ENCODE results near the gene FNDC3B.

The FNDC3B gene

DNA sequence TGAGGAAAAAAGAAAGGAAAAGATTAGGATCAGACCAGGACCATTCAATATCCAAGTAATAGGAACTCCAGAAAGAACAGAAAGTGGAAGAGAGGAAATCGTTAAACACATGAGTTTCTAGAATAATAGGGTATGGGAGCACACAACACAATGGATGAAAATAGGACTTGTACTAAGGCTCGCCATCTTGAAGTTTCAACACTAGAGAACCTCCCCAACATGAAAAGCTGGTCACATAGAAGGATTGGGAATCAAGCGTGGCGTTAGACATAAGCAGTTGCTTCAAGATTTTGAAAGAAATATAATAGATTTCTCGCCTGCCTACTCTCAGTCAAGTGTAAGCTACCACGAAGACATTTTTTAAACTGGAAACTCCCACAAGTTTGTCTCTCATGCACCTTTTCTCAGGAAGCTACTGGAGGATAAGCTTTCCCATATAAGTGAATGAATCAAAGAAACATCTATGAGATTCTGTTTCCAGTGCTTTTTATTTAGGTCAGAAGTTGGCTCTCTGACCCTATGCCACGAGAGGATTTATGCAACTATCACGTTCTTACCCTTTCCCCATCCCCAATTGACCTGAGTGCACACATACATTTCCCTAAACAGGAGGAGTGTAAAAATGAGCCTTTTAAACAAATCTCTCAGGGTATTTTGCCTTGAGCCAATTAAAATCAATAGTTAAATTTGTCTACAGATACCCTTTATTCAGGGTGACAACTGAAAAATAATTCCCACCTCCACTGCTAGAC lies 363.7 kb downstream of the FNDC3B start:
- Histone ChIP-seq H4K91ac (ENCODE audit: low read depth, low read length, poor library complexity) (no peak overlapping the region), H3K4me1 (ENCODE audit: control insufficient read depth in 2 of 2, insufficient read depth in 1 of 2, low read depth in 1 of 2, low read length in 2 of 2) (no peaks in the 10 kb centered on the region), H3K27me3 (ENCODE audit: control insufficient read depth in 3 of 3, insufficient read depth in 3 of 3, low read depth in 1 of 3, low read length in 3 of 3) (no peaks in the 10 kb centered on the region), H3K23ac (ENCODE audit: low read depth, low read length, poor library complexity) (no peak overlapping the region), H3K79me1 (ENCODE audit: low read depth, low read length) (no peaks in the 10 kb centered on the region), H3K4ac (ENCODE audit: low read length) (no peak overlapping the region), H3K18ac (ENCODE audit: low read length) (no peak overlapping the region), H3K27ac (replicated peaks; ENCODE audit: low read length) (no peak overlapping the region), H2BK5ac (ENCODE audit: low read length) (no peak overlapping the region), H2BK12ac (ENCODE audit: low read length) (no peak overlapping the region), H3K9me3 (replicated peaks in 1 of 2; ENCODE audit: control insufficient read depth in 2 of 2, insufficient read depth in 1 of 2, low read depth in 1 of 2, low read length in 2 of 2) (peaks cover 0 to 3% of the 10 kb centered on the region in 2 donors), H4K8ac (ENCODE audit: low read depth, low read length) (no peak overlapping the region), H2BK120ac (ENCODE audit: low read depth, low read length) (no peak overlapping the region), H3K14ac (ENCODE audit: low read length) (no peak overlapping the region), H3K4me2 (ENCODE audit: insufficient read depth, low read length, poor library complexity, severe bottlenecking) (no peak overlapping the region), H3K4me3 (ENCODE audit: low read length in 2 of 2) (no peak overlapping the region), H2BK15ac (ENCODE audit: low read length) (no peak overlapping the region), H3K36me3 (replicated peaks in 1 of 2; ENCODE audit: control insufficient read depth in 2 of 2, insufficient read depth in 2 of 2, low read length in 2 of 2) (peaks cover 0 to 29% of the 10 kb centered on the region in 2 donors), H2AFZ (ENCODE audit: low read length) (no peak overlapping the region), H3K9ac (ENCODE audit: low read depth, low read length, poor library complexity) (no peak overlapping the region), H2AK5ac (ENCODE audit: low read depth, low read length) (no peak overlapping the region)
- no CpG with 5 or more reads among the region's 8 CpGs for WGBS, 2 donors (ENCODE audit: extremely low coverage in 2 of 2, insufficient read length in 2 of 2, insufficient replicate concordance in 1 of 2)
- no peak for DNase-seq (ENCODE audit: low spot score)

DNA sequence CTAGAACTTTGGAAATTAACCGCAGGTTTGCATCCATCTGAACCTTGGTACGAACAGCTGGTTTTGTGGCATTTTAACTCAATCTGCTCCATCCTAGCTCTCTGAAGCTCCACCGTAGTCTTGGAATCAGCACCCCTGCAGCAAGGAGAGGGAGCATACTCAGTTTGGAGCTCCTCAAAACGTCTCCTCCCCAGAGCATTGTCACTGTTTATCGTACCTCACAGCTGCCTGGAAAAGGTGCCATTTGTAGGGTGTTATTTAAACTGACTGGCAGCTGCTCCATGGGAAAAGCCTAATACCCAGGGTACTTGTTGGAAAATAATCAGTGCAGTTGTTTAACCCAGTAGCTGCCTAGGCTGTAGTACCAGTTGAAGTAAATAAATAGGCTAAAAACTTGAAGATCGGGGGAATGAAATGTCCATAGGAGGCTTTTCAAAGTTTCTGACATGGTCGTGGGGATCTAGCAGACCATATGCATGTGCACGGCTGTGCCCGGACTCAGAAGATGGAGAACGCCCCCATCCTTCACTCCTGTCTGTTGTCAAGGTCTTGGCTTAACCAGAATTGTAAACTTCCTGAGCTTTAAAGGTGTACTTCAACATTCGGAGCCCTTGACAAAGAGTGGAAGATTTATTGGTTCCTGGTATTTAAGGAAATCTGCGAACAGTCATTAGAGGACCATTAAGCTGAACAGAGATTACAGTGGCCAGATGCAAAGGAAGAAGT lies 365.0 kb downstream of the FNDC3B start:
- WGBS, 2 donors (ENCODE audit: extremely low coverage in 2 of 2, insufficient read length in 2 of 2, insufficient replicate concordance in 1 of 2) = no CpG with 5 or more reads among the region's 12 CpGs
- no peak overlapping the region for H2AK5ac ChIP-seq (ENCODE audit: low read depth, low read length)
- peaks cover 0 to 3% of the 10 kb centered on the region in 2 donors for H3K9me3 ChIP-seq (replicated peaks in 1 of 2; ENCODE audit: control insufficient read depth in 2 of 2, insufficient read depth in 1 of 2, low read depth in 1 of 2, low read length in 2 of 2)
- H3K27ac ChIP-seq (replicated peaks; ENCODE audit: low read length) = no peak overlapping the region
- H4K91ac ChIP-seq (ENCODE audit: low read depth, low read length, poor library complexity) = no peak overlapping the region
- no peak overlapping the region for H2BK12ac ChIP-seq (ENCODE audit: low read length)
- H2AFZ ChIP-seq (ENCODE audit: low read length) = no peak overlapping the region
- H3K27me3 ChIP-seq (ENCODE audit: control insufficient read depth in 3 of 3, insufficient read depth in 3 of 3, low read depth in 1 of 3, low read length in 3 of 3) = no peaks in the 10 kb centered on the region
- H4K8ac ChIP-seq (ENCODE audit: low read depth, low read length) = no peak overlapping the region
- H3K4me2 ChIP-seq (ENCODE audit: insufficient read depth, low read length, poor library complexity, severe bottlenecking) = no peak overlapping the region
- DNase-seq (ENCODE audit: low spot score) = no peak
- H2BK15ac ChIP-seq (ENCODE audit: low read length) = no peak overlapping the region
- no peak overlapping the region for H3K18ac ChIP-seq (ENCODE audit: low read length)
- no peak overlapping the region for H3K14ac ChIP-seq (ENCODE audit: low read length)
- H2BK120ac ChIP-seq (ENCODE audit: low read depth, low read length) = no peak overlapping the region
- no peak overlapping the region for H2BK5ac ChIP-seq (ENCODE audit: low read length)
- no peak overlapping the region for H3K9ac ChIP-seq (ENCODE audit: low read depth, low read length, poor library complexity)
- no peaks in the 10 kb centered on the region for H3K4me1 ChIP-seq (ENCODE audit: control insufficient read depth in 2 of 2, insufficient read depth in 1 of 2, low read depth in 1 of 2, low read length in 2 of 2)
- H3K79me1 ChIP-seq (ENCODE audit: low read depth, low read length) = no peaks in the 10 kb centered on the region
- no peak overlapping the region for H3K4ac ChIP-seq (ENCODE audit: low read length)
- H3K36me3 ChIP-seq (replicated peaks in 1 of 2; ENCODE audit: control insufficient read depth in 2 of 2, insufficient read depth in 2 of 2, low read length in 2 of 2) = peaks cover 0 to 17% of the 10 kb centered on the region in 2 donors
- no peak overlapping the region for H3K4me3 ChIP-seq (ENCODE audit: low read length in 2 of 2)
- no peak overlapping the region for H3K23ac ChIP-seq (ENCODE audit: low read depth, low read length, poor library complexity)

DNA sequence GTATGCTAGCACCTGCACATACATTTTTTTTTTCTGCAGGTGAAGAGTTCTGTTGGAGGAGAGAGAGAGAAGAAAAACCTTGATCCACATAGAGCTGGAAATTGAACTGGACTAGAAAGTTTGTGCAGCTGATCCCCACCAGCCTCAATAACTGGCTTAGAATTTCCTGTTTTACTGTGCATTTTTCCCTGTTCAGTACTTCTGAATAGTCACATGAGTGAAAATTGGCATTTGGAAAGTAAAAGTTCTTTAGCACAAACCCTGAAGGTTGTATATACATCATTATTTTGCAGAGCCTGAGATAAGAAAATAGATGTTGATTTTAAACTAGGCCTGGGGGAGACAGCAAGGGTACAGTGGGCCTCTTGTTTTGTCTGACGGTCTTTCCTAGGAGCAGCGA lies 366.5 kb downstream of the FNDC3B start:
- no peak overlapping the region for H3K23ac ChIP-seq (ENCODE audit: low read depth, low read length, poor library complexity)
- H2BK5ac ChIP-seq (ENCODE audit: low read length) = no peak overlapping the region
- H4K91ac ChIP-seq (ENCODE audit: low read depth, low read length, poor library complexity) = no peak overlapping the region
- WGBS, 2 donors (ENCODE audit: extremely low coverage in 2 of 2, insufficient read length in 2 of 2, insufficient replicate concordance in 1 of 2) = no CpG with 5 or more reads among the region's 2 CpGs
- H3K36me3 ChIP-seq (replicated peaks in 1 of 2; ENCODE audit: control insufficient read depth in 2 of 2, insufficient read depth in 2 of 2, low read length in 2 of 2) = peaks cover 0 to 9% of the 10 kb centered on the region in 2 donors
- H3K27ac ChIP-seq (replicated peaks; ENCODE audit: low read length) = no peak overlapping the region
- no peak overlapping the region for H4K8ac ChIP-seq (ENCODE audit: low read depth, low read length)
- no peak overlapping the region for H2AFZ ChIP-seq (ENCODE audit: low read length)
- no peaks in the 10 kb centered on the region for H3K79me1 ChIP-seq (ENCODE audit: low read depth, low read length)
- H2AK5ac ChIP-seq (ENCODE audit: low read depth, low read length) = no peak overlapping the region
- no peak overlapping the region for H2BK15ac ChIP-seq (ENCODE audit: low read length)
- no peak overlapping the region for H2BK12ac ChIP-seq (ENCODE audit: low read length)
- no peaks in the 10 kb centered on the region for H3K27me3 ChIP-seq (ENCODE audit: control insufficient read depth in 3 of 3, insufficient read depth in 3 of 3, low read depth in 1 of 3, low read length in 3 of 3)
- no peak overlapping the region for H3K4ac ChIP-seq (ENCODE audit: low read length)
- no peak for DNase-seq (ENCODE audit: low spot score)
- no peak overlapping the region for H3K9ac ChIP-seq (ENCODE audit: low read depth, low read length, poor library complexity)
- no peak overlapping the region for H3K14ac ChIP-seq (ENCODE audit: low read length)
- no peak overlapping the region for H3K4me3 ChIP-seq (ENCODE audit: low read length in 2 of 2)
- peaks cover 0 to 3% of the 10 kb centered on the region in 2 donors for H3K9me3 ChIP-seq (replicated peaks in 1 of 2; ENCODE audit: control insufficient read depth in 2 of 2, insufficient read depth in 1 of 2, low read depth in 1 of 2, low read length in 2 of 2)
- H3K4me2 ChIP-seq (ENCODE audit: insufficient read depth, low read length, poor library complexity, severe bottlenecking) = no peak overlapping the region
- H3K4me1 ChIP-seq (ENCODE audit: control insufficient read depth in 2 of 2, insufficient read depth in 1 of 2, low read depth in 1 of 2, low read length in 2 of 2) = no peaks in the 10 kb centered on the region
- H2BK120ac ChIP-seq (ENCODE audit: low read depth, low read length) = no peak overlapping the region
- H3K18ac ChIP-seq (ENCODE audit: low read length) = no peak overlapping the region

DNA sequence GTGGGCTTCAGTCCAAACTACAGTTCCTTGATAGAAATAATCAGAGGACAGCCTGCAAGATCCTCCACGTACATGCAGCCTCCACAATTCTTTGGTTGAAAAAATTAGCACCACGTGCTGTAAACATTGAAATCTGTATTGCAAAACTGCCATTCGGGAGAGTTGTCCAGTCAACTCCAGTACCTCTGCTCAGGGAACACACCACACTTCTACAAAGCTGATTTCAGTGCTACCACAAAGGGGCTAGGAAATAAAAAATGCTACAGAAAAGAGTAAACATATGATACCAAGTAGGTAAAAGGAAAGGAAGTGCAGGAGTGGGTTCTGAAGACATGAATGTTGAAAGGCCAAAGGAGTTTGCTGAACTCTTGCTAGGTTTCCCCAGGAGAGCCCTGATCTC lies 368.5 kb downstream of the FNDC3B start:
- H3K27ac ChIP-seq (replicated peaks; ENCODE audit: low read length) = no peak overlapping the region
- H3K79me1 ChIP-seq (ENCODE audit: low read depth, low read length) = no peaks in the 10 kb centered on the region
- no peak overlapping the region for H2AFZ ChIP-seq (ENCODE audit: low read length)
- H3K27me3 ChIP-seq (ENCODE audit: control insufficient read depth in 3 of 3, insufficient read depth in 3 of 3, low read depth in 1 of 3, low read length in 3 of 3) = no peaks in the 10 kb centered on the region
- H3K4me1 ChIP-seq (ENCODE audit: control insufficient read depth in 2 of 2, insufficient read depth in 1 of 2, low read depth in 1 of 2, low read length in 2 of 2) = no peaks in the 10 kb centered on the region
- H2BK15ac ChIP-seq (ENCODE audit: low read length) = no peak overlapping the region
- no CpG with 5 or more reads among the region's 3 CpGs for WGBS, 2 donors (ENCODE audit: extremely low coverage in 2 of 2, insufficient read length in 2 of 2, insufficient replicate concordance in 1 of 2)
- no peak overlapping the region for H3K23ac ChIP-seq (ENCODE audit: low read depth, low read length, poor library complexity)
- no peak overlapping the region for H4K8ac ChIP-seq (ENCODE audit: low read depth, low read length)
- H4K91ac ChIP-seq (ENCODE audit: low read depth, low read length, poor library complexity) = no peak overlapping the region
- no peak overlapping the region for H2BK120ac ChIP-seq (ENCODE audit: low read depth, low read length)
- H3K18ac ChIP-seq (ENCODE audit: low read length) = no peak overlapping the region
- DNase-seq (ENCODE audit: low spot score) = no peak
- no peak overlapping the region for H3K4me3 ChIP-seq (ENCODE audit: low read length in 2 of 2)
- no peak overlapping the region for H3K4ac ChIP-seq (ENCODE audit: low read length)
- H2BK12ac ChIP-seq (ENCODE audit: low read length) = no peak overlapping the region
- H3K36me3 ChIP-seq (replicated peaks in 1 of 2; ENCODE audit: control insufficient read depth in 2 of 2, insufficient read depth in 2 of 2, low read length in 2 of 2) = no peaks in the 10 kb centered on the region
- H3K9ac ChIP-seq (ENCODE audit: low read depth, low read length, poor library complexity) = no peak overlapping the region
- no peak overlapping the region for H2AK5ac ChIP-seq (ENCODE audit: low read depth, low read length)
- peaks cover 0 to 2% of the 10 kb centered on the region in 2 donors for H3K9me3 ChIP-seq (replicated peaks in 1 of 2; ENCODE audit: control insufficient read depth in 2 of 2, insufficient read depth in 1 of 2, low read depth in 1 of 2, low read length in 2 of 2)
- H2BK5ac ChIP-seq (ENCODE audit: low read length) = no peak overlapping the region
- H3K4me2 ChIP-seq (ENCODE audit: insufficient read depth, low read length, poor library complexity, severe bottlenecking) = no peak overlapping the region
- no peak overlapping the region for H3K14ac ChIP-seq (ENCODE audit: low read length)
